ENCODE data around the gene FNBP1. TPM values are rescaled to one million over a fixed set of nuclear protein-coding genes. Genes with fewer than 3 reads are reported as not detected.

The FNBP1 gene
- total and polyA plus RNA-seq, 7 experiments from 2014 or later = 138 to 207 (median 166) TPM

- DNase-seq = peak in 6 of 9 donors; percentile 40 to 66 (median 55)
- ChIA-PET POLR2A (interaction anchor here (0.7 to 5.7 kb wide), 20 partner anchors 8 to 873 kb away, joined by 3 to 51 read pairs (median 5); partner anchors contain the start of gene GPR107), CTCF (interaction anchor here (0.6 to 1.7 kb wide), 13 partner anchors 9 to 1160 kb away, joined by 3 to 8 read pairs (median 4); partner anchors contain the start of gene GPR107)
- no peak for ATAC-seq
- Mint-ChIP-seq H3K27ac (peak overlapping the region; percentile 90 to 98 (median 95)), H3K4me1 (peaks cover 46 to 81% (median 64%) of the 10 kb centered on the region in 7 donors), H3K9me3 (peaks cover 0 to 9% (median 0%) of the 10 kb centered on the region in 11 donors), H3K36me3 (peaks cover 6 to 34% (median 8%) of the 10 kb centered on the region in 5 donors), H3K4me3 (peak overlapping the region; percentile 93 to 100 (median 99)), H3K27me3 (peaks cover 0 to 5% (median 0%) of the 10 kb centered on the region in 5 donors)
- H3K27ac ChIP-seq (ENCODE audit: low read depth, low read length) = peak overlapping the region; percentile 96
- intact Hi-C loops (cut with micrococcal nuclease) = loop anchor here (1.0 to 10.0 kb wide), 11 partner anchors 13 to 1358 kb away; partner anchors contain the start of genes C9orf78 (in 1 of the 2), CRAT (in 1 of the 2), GPR107 (in 1 of the 2) and PTPA (in 1 of the 2)
- H3K4me3 ChIP-seq (ENCODE audit: low read length) = peak overlapping the region; percentile 54
- no peaks in the 10 kb centered on the region for H3K27me3 ChIP-seq (ENCODE audit: control insufficient read depth in 2 of 2, insufficient read depth in 2 of 2, low read length in 2 of 2)
- H3K4me1 ChIP-seq (ENCODE audit: control insufficient read depth in 2 of 2, insufficient read depth in 2 of 2, low read length in 2 of 2) = peaks cover 50 to 52% of the 10 kb centered on the region in 2 donors
- peaks cover 0 to 12% (median 0%) of the 10 kb centered on the region in 3 experiments for H3K36me3 ChIP-seq (ENCODE audit: control insufficient read depth in 2 of 3, insufficient read depth in 3 of 3, low read length in 3 of 3)
- H3K9me3 ChIP-seq (ENCODE audit: control insufficient read depth in 2 of 3, low read length in 3 of 3) = no peaks in the 10 kb centered on the region
Observed at GRCh38 chr9:130039528-130040147, 3.4 kb downstream of the FNBP1 start.

- peak overlapping the region; percentile 14 for H3K27ac ChIP-seq (ENCODE audit: low read depth, low read length)
- no peak for ATAC-seq
Observed at GRCh38 chr9:130036099-130036498, 6.9 kb downstream of the FNBP1 start.

GRCh38 chr9:130034570-130034969, 8.4 kb downstream of the FNBP1 start:
- H3K27ac ChIP-seq (ENCODE audit: low read depth, low read length) = no peak overlapping the region
- CTCF ChIA-PET = no interaction called here
- peak overlapping the region; percentile 2 to 100 (median 52) for H3K4me3 Mint-ChIP-seq
- no peaks in the 10 kb centered on the region for H3K9me3 ChIP-seq (ENCODE audit: control insufficient read depth in 2 of 3, low read length in 3 of 3)
- DNase-seq (no peak), ATAC-seq (peak; percentile 28)
- H3K4me1 Mint-ChIP-seq = peaks cover 60 to 90% (median 88%) of the 10 kb centered on the region in 7 donors
- peak overlapping the region; percentile 51 to 98 (median 90) for H3K27ac Mint-ChIP-seq
- intact Hi-C loops (cut with micrococcal nuclease) = no loop called here
- H3K27me3 Mint-ChIP-seq = no peaks in the 10 kb centered on the region
- no peaks in the 10 kb centered on the region for H3K36me3 ChIP-seq (ENCODE audit: control insufficient read depth in 2 of 3, insufficient read depth in 3 of 3, low read length in 3 of 3)
- H3K4me1 ChIP-seq (ENCODE audit: control insufficient read depth in 2 of 2, insufficient read depth in 2 of 2, low read length in 2 of 2) = peaks cover 79 to 84% of the 10 kb centered on the region in 2 donors
- no peaks in the 10 kb centered on the region for H3K27me3 ChIP-seq (ENCODE audit: control insufficient read depth in 2 of 2, insufficient read depth in 2 of 2, low read length in 2 of 2)
- H3K9me3 Mint-ChIP-seq = peaks cover 0 to 2% (median 0%) of the 10 kb centered on the region in 11 donors
- POLR2A ChIA-PET = interaction anchor here (0.8 to 1.4 kb wide), 2 partner anchors 34 to 146 kb away, joined by 5 read pairs; no protein-coding TSS in a partner anchor
- peaks cover 0 to 17% (median 4%) of the 10 kb centered on the region in 5 donors for H3K36me3 Mint-ChIP-seq
- no peak overlapping the region for H3K4me3 ChIP-seq (ENCODE audit: low read length)

More at GRCh38 chr9:130036099-130036498, 6.9 kb downstream of the FNBP1 start:
- peaks cover 0 to 26% (median 4%) of the 10 kb centered on the region in 5 donors for H3K36me3 Mint-ChIP-seq
- H3K4me3 Mint-ChIP-seq = peak overlapping the region; percentile 29 to 100 (median 86)
- intact Hi-C loops (cut with micrococcal nuclease) = no loop called here
- Histone ChIP-seq H3K27me3 (ENCODE audit: control insufficient read depth in 2 of 2, insufficient read depth in 2 of 2, low read length in 2 of 2) (no peaks in the 10 kb centered on the region), H3K9me3 (ENCODE audit: control insufficient read depth in 2 of 3, low read length in 3 of 3) (no peaks in the 10 kb centered on the region), H3K4me3 (ENCODE audit: low read length) (peak overlapping the region; percentile 18), H3K36me3 (ENCODE audit: control insufficient read depth in 2 of 3, insufficient read depth in 3 of 3, low read length in 3 of 3) (no peaks in the 10 kb centered on the region), H3K4me1 (ENCODE audit: control insufficient read depth in 2 of 2, insufficient read depth in 2 of 2, low read length in 2 of 2) (peaks cover 66 to 69% of the 10 kb centered on the region in 2 donors)
- POLR2A ChIA-PET = interaction anchor here (0.6 to 1.1 kb wide), 5 partner anchors 9 to 272 kb away, joined by 3 to 5 read pairs (median 4); no protein-coding TSS in a partner anchor
- peaks cover 0 to 2% (median 0%) of the 10 kb centered on the region in 11 donors for H3K9me3 Mint-ChIP-seq
- H3K27ac Mint-ChIP-seq = peak overlapping the region; percentile 67 to 98 (median 95)
- H3K27me3 Mint-ChIP-seq = no peaks in the 10 kb centered on the region
- peaks cover 57 to 88% (median 76%) of the 10 kb centered on the region in 7 donors for H3K4me1 Mint-ChIP-seq
- CTCF ChIA-PET = interaction anchor here (1.0 kb wide), 1 partner anchor 139 kb away, joined by 3 read pairs; no protein-coding TSS in a partner anchor
- no peak for DNase-seq

- H3K36me3 Mint-ChIP-seq = peaks cover 4 to 30% (median 18%) of the 10 kb centered on the region in 5 donors
- ATAC-seq (peak; percentile 12), DNase-seq (peak in 1 of 9 donors; percentile 31)
- Histone ChIP-seq H3K36me3 (ENCODE audit: control insufficient read depth in 2 of 3, insufficient read depth in 3 of 3, low read length in 3 of 3) (peaks cover 0 to 9% (median 0%) of the 10 kb centered on the region in 3 experiments), H3K27me3 (ENCODE audit: control insufficient read depth in 2 of 2, insufficient read depth in 2 of 2, low read length in 2 of 2) (no peaks in the 10 kb centered on the region), H3K27ac (ENCODE audit: low read depth, low read length) (peak overlapping the region; percentile 63), H3K9me3 (ENCODE audit: control insufficient read depth in 2 of 3, low read length in 3 of 3) (no peaks in the 10 kb centered on the region), H3K4me3 (ENCODE audit: low read length) (peak overlapping the region; percentile 3), H3K4me1 (ENCODE audit: control insufficient read depth in 2 of 2, insufficient read depth in 2 of 2, low read length in 2 of 2) (peaks cover 75 to 94% of the 10 kb centered on the region in 2 donors)
- H3K4me1 Mint-ChIP-seq = peaks cover 68 to 95% (median 90%) of the 10 kb centered on the region in 7 donors
- ChIA-PET CTCF (interaction anchor here (0.7 kb wide), 2 partner anchors 9 to 31 kb away, joined by 5 to 6 read pairs; no protein-coding TSS in a partner anchor), POLR2A (interaction anchor here (0.6 to 6.8 kb wide), 9 partner anchors 9 to 223 kb away, joined by 3 to 45 read pairs (median 3); partner anchors contain the start of genes FNBP1 and GPR107)
- H3K4me3 Mint-ChIP-seq = peak overlapping the region; percentile 29 to 89 (median 76)
- peaks cover 0 to 7% (median 0%) of the 10 kb centered on the region in 11 donors for H3K9me3 Mint-ChIP-seq
- peak overlapping the region; percentile 81 to 98 (median 92) for H3K27ac Mint-ChIP-seq
- intact Hi-C loops (cut with micrococcal nuclease) = no loop called here
- H3K27me3 Mint-ChIP-seq = no peaks in the 10 kb centered on the region
Observed at GRCh38 chr9:130030651-130031127, 12.3 kb downstream of the FNBP1 start.

- DNase-seq = no peak
- CTCF ChIA-PET = no interaction called here
- H3K27ac ChIP-seq (ENCODE audit: low read depth, low read length) = peak overlapping the region; percentile 63
- H3K9me3 ChIP-seq (ENCODE audit: control insufficient read depth in 2 of 3, low read length in 3 of 3) = no peaks in the 10 kb centered on the region
- peak overlapping the region; percentile 47 to 98 (median 77) for H3K27ac Mint-ChIP-seq
- peaks cover 4 to 23% (median 14%) of the 10 kb centered on the region in 5 donors for H3K36me3 Mint-ChIP-seq
- POLR2A ChIA-PET = interaction anchor here (0.5 to 6.8 kb wide), 5 partner anchors 11 to 180 kb away, joined by 3 to 45 read pairs (median 5); partner anchors contain the start of gene FNBP1
- H3K4me3 Mint-ChIP-seq = peak overlapping the region; percentile 58 to 89 (median 74)
- intact Hi-C loops (cut with micrococcal nuclease) = loop anchor here (1.0 to 2.0 kb wide), 4 partner anchors 8 to 39 kb away; partner anchors contain the start of gene FNBP1 (in 1 of the 2)
- ATAC-seq = no peak
- peaks cover 60 to 95% (median 88%) of the 10 kb centered on the region in 7 donors for H3K4me1 Mint-ChIP-seq
- H3K27me3 Mint-ChIP-seq = no peaks in the 10 kb centered on the region
- H3K4me1 ChIP-seq (ENCODE audit: control insufficient read depth in 2 of 2, insufficient read depth in 2 of 2, low read length in 2 of 2) = peaks cover 66 to 93% of the 10 kb centered on the region in 2 donors
- peak overlapping the region; percentile 21 for H3K4me3 ChIP-seq (ENCODE audit: low read length)
- H3K9me3 Mint-ChIP-seq = peaks cover 0 to 7% (median 0%) of the 10 kb centered on the region in 11 donors
- H3K27me3 ChIP-seq (ENCODE audit: control insufficient read depth in 2 of 2, insufficient read depth in 2 of 2, low read length in 2 of 2) = no peaks in the 10 kb centered on the region
- peaks cover 0 to 9% (median 0%) of the 10 kb centered on the region in 3 experiments for H3K36me3 ChIP-seq (ENCODE audit: control insufficient read depth in 2 of 3, insufficient read depth in 3 of 3, low read length in 3 of 3)
Observed at GRCh38 chr9:130029223-130029973, 13.6 kb downstream of the FNBP1 start.

Data from naive thymus-derived CD4-positive, alpha-beta T cell (primary cell).